Measurements from ENCODE around the gene SGO2. TPM values are rescaled to one million over a fixed set of nuclear protein-coding genes. Genes with fewer than 3 reads are reported as not detected.

Gene SGO2
- total and polyA plus RNA-seq, 2 donors (not counting 3 experiments of a cell fraction or from before 2014, with no cell fraction given): 1.7 to 20.5 TPM

DNA sequence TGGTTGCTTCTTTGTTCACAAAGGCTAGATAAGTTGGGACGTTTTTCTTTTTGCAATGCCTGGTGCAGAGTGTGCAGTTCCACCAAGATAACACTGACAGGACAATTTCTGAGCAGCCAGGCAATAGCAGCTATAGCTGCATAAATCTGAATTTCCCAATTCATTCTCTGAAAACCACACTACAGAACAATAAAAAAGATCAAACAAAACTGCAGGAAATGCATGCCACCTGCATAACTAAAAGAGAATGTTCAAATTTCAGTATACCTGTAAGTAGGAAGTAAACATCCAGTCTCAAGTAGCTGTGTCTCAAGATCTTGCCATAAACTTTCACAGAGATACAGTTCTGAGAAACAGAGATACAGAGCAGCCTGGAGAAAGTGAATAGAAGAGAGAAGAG lies 10.9 kb upstream of the SGO2 start:
- Histone ChIP-seq H3K79me2 (ENCODE audit: control insufficient read depth, insufficient read depth, low read length) (no peaks in the 10 kb centered on the region), H3K4me3 (replicated peaks in 1 of 3; ENCODE audit: insufficient read depth in 1 of 3, low read depth in 1 of 3, low read length in 3 of 3) (no peak overlapping the region), H3K36me3 (ENCODE audit: control insufficient read depth in 2 of 2, extremely low read depth in 1 of 2, insufficient read depth in 2 of 2, low read length in 2 of 2) (no peaks in the 10 kb centered on the region), H4K20me1 (replicated peaks; ENCODE audit: control insufficient read depth, extremely low read depth, insufficient read depth, low read length) (no peaks in the 10 kb centered on the region), H3K27me3 (ENCODE audit: control insufficient read depth in 2 of 2, insufficient read depth in 2 of 2, low read length in 2 of 2) (peaks cover 32 to 61% of the 10 kb centered on the region in 2 experiments), H3K9me1 (replicated peaks; ENCODE audit: control insufficient read depth, extremely low read depth, insufficient read depth, low read length) (no peaks in the 10 kb centered on the region), H3K27ac (ENCODE audit: insufficient read depth, low read depth, low read length) (no peak overlapping the region), H3K9ac (replicated peaks; ENCODE audit: extremely low read depth, insufficient read depth, low read length) (no peak overlapping the region), H2AFZ (ENCODE audit: low read depth, low read length) (no peak overlapping the region), H3K9me3 (replicated peaks; ENCODE audit: control insufficient read depth, insufficient read depth, low read length) (no peaks in the 10 kb centered on the region), H3K4me2 (ENCODE audit: insufficient read depth, low read length) (no peak overlapping the region), H3K4me1 (ENCODE audit: control insufficient read depth, extremely low read depth, insufficient read depth, low read length) (peaks cover 4% of the 10 kb centered on the region)
- POLR2A ChIA-PET: no interaction called here
- no TSS peak for BruUV-seq (replicated peaks)
- CTCF ChIA-PET: interaction anchor here (1.3 kb wide), 1 partner anchor 71 kb away, joined by 3 read pairs; the partner anchor contains the start of gene AOX1
- no peak for TF ChIP-seq CTCF (IDR thresholded peaks at IDR 0.05; ENCODE audit: extremely low read depth in 1 of 2, insufficient read depth in 1 of 2, low read depth in 1 of 2, low read length in 2 of 2)
- TF ChIP-seq EZH2 (IDR thresholded peaks at IDR 0.05; ENCODE audit: borderline replicate concordance, low read depth, low read length, severe bottlenecking): no peak
- no peak for TF ChIP-seq POLR2A (IDR thresholded peaks at IDR 0.05; ENCODE audit: low read depth, low read length)
- no peak for TF ChIP-seq MAX (IDR thresholded peaks at IDR 0.05; ENCODE audit: insufficient read depth, insufficient read length)
- TF ChIP-seq GATA2 (IDR thresholded peaks at IDR 0.05; ENCODE audit: insufficient read depth, insufficient read length, low read depth, low read length): no peak
- DNase-seq (ENCODE audit: low read depth, low spot score) (no peak), FAIRE-seq (no peak)
- intact Hi-C loops (cut with micrococcal nuclease) (no loop called here), dilution Hi-C loops (cut with MboI; ENCODE audit: extremely low pct_ligation_motif_present, low sequenced_read_pairs) (no loop called here)

DNA sequence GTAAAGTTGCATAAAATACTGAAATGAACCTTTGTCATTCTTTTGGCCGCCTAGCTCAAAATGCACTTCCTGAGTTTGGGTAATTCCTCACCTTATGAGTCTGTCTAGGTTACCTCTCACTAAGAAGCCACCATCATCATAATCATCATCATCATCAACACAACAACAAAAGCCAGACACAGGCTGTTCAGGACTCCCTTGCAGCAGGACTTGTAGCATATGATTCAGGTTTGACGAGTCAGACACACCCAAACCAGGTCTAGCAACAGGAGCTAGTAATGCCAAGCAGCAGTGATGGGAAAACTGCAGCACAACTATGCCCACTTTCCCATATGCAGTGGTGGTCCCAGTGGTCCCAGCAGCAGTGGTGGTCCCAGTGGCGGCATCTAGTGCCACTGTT lies 2.8 kb upstream of the SGO2 start:
- Histone ChIP-seq H2AFZ (ENCODE audit: low read depth, low read length) (no peak overlapping the region), H3K79me2 (ENCODE audit: control insufficient read depth, insufficient read depth, low read length) (peaks cover 18% of the 10 kb centered on the region), H3K4me3 (replicated peaks in 1 of 3; ENCODE audit: insufficient read depth in 1 of 3, low read depth in 1 of 3, low read length in 3 of 3) (no peak overlapping the region), H4K20me1 (replicated peaks; ENCODE audit: control insufficient read depth, extremely low read depth, insufficient read depth, low read length) (no peaks in the 10 kb centered on the region), H3K9me3 (replicated peaks; ENCODE audit: control insufficient read depth, insufficient read depth, low read length) (no peaks in the 10 kb centered on the region), H3K27me3 (ENCODE audit: control insufficient read depth in 2 of 2, insufficient read depth in 2 of 2, low read length in 2 of 2) (peaks cover 21 to 27% of the 10 kb centered on the region in 2 experiments), H3K9ac (replicated peaks; ENCODE audit: extremely low read depth, insufficient read depth, low read length) (no peak overlapping the region), H3K4me1 (ENCODE audit: control insufficient read depth, extremely low read depth, insufficient read depth, low read length) (peaks cover 8% of the 10 kb centered on the region), H3K27ac (ENCODE audit: insufficient read depth, low read depth, low read length) (no peak overlapping the region), H3K4me2 (ENCODE audit: insufficient read depth, low read length) (no peak overlapping the region), H3K9me1 (replicated peaks; ENCODE audit: control insufficient read depth, extremely low read depth, insufficient read depth, low read length) (no peaks in the 10 kb centered on the region), H3K36me3 (ENCODE audit: control insufficient read depth in 2 of 2, extremely low read depth in 1 of 2, insufficient read depth in 2 of 2, low read length in 2 of 2) (no peaks in the 10 kb centered on the region)
- intact Hi-C loops (cut with micrococcal nuclease) (no loop called here), dilution Hi-C loops (cut with MboI; ENCODE audit: extremely low pct_ligation_motif_present, low sequenced_read_pairs) (no loop called here)
- POLR2A ChIA-PET: no interaction called here
- no TSS peak for BruUV-seq (replicated peaks)
- FAIRE-seq: no peak
- CTCF ChIA-PET: interaction anchor here (0.8 to 1.3 kb wide), 4 partner anchors 11 to 180 kb away, joined by 3 to 4 read pairs (median 4); no protein-coding TSS in a partner anchor
- no peak for TF ChIP-seq MAX (IDR thresholded peaks at IDR 0.05; ENCODE audit: insufficient read depth, insufficient read length)
- no peak for TF ChIP-seq POLR2A (IDR thresholded peaks at IDR 0.05; ENCODE audit: low read depth, low read length)
- TF ChIP-seq JUN (IDR thresholded peaks at IDR 0.05; ENCODE audit: borderline replicate concordance, insufficient read depth, insufficient read length, low read depth): no peak
- no peak for TF ChIP-seq POLR2AphosphoS5 (IDR thresholded peaks at IDR 0.05; ENCODE audit: insufficient read depth, low read depth, low read length)
- TF ChIP-seq GATA2 (IDR thresholded peaks at IDR 0.05; ENCODE audit: insufficient read depth, insufficient read length, low read depth, low read length): no peak
- TF ChIP-seq FOS (IDR thresholded peaks at IDR 0.05; ENCODE audit: borderline replicate concordance, insufficient read depth, low read length): no peak
- no peak for DNase-seq (ENCODE audit: low read depth, low spot score)
